ENCODE measurements around the gene CFAP74.

CFAP74 gene

DNA sequence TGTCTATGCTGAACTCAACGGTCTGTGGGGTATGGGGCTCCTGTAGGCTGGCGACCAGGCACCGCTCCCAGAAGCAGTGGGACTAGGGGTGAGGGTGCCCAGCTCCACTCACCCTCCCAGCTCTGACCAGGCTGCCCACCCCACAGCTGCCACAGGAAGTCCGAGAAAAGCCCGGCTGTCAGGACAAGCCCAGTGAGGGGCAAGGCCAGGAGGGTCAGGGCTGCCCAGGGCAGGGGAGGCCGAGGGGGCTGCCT lies 81.0 kb downstream of the CFAP74 start:
- no peak for TF ChIP-seq CTCF (IDR thresholded peaks at IDR 0.05; ENCODE audit: low read depth, low read length)
- in situ Hi-C loops (cut with HindIII; ENCODE audit: low sequenced_read_pairs): no loop called here
- H3K4me3 ChIP-seq (ENCODE audit: low read depth, low read length): no peak overlapping the region
- no peak for DNase-seq (ENCODE audit: low read depth, low spot score)

DNA sequence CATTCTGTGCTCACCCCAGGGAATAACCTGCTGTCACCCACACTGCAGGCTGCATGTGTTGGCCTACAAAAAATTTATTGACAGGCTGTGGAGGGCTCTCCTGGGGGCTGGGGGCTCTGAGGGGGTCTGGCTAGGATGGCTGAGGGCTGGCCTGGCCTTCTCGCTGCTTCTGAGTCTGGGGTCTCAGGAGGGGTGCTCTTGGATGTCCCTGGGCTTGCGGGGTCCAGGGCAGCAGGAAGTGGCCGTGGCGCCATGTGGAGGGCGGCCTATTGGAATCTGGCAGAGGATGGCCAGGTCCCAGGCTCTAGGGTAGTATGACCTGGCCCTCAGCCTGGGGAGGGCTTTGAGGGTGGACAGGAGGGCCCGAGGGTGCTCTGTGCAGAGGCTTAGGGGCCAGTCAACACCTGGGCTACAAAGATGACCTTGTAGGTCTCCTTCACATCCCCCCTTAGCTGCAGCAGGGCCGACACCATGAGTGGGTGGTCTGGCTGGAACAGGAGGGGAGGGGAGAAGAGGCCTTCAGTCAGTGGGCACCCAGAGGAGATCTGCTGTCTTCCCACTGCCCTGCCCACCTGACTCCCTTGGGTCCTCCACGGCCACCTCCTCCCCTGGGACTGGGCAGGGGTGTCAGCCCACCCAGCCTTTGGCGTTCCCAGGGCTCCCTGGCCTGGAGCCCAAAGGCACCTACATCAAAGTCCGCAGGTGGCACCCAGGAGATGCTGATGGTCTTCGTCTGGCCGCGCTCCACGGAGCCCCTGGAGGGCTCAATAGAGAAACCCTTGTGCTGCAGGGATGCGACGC lies 81.5 kb downstream of the CFAP74 start:
- TF ChIP-seq CTCF (IDR thresholded peaks at IDR 0.05; ENCODE audit: low read depth, low read length): no peak
- no peak for DNase-seq (ENCODE audit: low read depth, low spot score)
- in situ Hi-C loops (cut with HindIII; ENCODE audit: low sequenced_read_pairs): no loop called here
- no peak overlapping the region for H3K4me3 ChIP-seq (ENCODE audit: low read depth, low read length)

- DNase-seq (ENCODE audit: low read depth, low spot score): no peak
- no peak for TF ChIP-seq CTCF (IDR thresholded peaks at IDR 0.05; ENCODE audit: low read depth, low read length)
- in situ Hi-C loops (cut with HindIII; ENCODE audit: low sequenced_read_pairs): no loop called here
- no peak overlapping the region for H3K4me3 ChIP-seq (ENCODE audit: low read depth, low read length)
These were observed 82.1 kb downstream of the CFAP74 start for GRCh38 chr1:1921459-1921862.

DNA sequence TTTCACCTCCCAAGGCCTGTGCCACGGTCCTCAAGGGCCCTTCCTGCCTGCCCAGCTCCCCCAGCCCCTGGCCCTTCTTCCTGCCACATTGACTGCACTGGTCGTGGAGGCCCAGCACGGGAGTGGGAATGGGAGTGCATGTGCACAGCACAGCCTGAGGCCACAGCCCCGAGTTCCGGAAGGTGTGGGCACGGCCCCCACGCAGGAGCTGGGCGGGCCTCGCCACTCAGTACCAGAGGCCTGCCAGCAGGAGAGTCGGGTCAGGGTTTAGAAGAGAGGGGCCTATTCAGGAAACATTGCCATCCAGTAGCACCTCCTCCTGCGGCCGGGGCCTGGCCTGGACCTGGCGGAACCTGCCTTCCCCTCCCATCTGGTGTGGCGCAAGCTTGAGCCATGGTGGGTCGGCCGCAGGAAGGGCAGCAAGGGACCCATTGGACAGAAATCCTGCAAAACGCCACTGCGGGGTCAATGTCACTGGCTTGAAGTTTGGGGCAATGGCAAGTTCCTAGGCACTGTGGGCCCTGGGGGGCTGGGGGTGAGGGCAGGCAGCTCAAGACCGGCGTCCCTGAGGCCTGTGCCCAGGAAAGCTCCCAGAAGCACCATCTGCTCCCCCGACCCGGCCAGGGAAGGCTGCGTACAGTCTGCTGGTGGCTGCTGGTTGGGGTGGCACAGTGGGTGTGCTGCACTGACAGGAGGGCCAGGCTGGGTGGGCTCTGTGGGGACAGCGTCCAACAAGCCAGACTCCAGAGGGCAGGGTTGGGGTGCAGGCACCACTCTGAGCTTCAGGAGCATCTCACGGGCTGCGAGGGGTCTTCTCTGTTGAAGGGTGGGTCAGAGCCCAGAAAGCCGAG lies 82.8 kb downstream of the CFAP74 start:
- DNase-seq (ENCODE audit: low read depth, low spot score): no peak
- no peak overlapping the region for H3K4me3 ChIP-seq (ENCODE audit: low read depth, low read length)
- in situ Hi-C loops (cut with HindIII; ENCODE audit: low sequenced_read_pairs): no loop called here
- TF ChIP-seq CTCF (IDR thresholded peaks at IDR 0.05; ENCODE audit: low read depth, low read length): no peak

DNA sequence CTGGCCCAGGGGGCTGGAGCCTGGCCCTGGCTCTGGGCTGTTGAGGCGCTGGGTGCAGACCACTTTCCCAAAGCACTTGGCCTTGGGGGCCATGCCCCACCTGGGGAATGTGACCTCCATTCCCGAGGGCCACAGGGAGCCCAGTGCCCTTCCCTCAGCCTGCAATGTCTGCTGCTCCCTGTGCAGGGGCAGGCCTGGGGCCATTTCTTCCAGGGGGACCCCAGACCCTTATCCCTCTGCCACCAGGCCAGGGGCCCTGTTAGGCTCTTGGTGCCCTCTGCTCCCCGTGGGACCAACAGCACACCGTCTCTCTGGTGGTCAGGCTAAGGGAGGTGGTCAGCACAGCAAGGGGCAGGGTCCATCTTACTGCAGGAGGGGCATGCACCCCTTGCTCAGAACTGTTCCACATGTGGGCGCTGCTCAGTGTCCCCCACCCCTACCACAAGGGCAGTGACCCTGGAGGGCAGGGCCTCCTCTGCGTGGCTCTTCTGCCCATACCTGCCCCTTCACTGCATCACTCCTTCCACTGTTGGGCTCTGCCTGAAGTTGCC lies 83.5 kb downstream of the CFAP74 start:
- TF ChIP-seq CTCF (IDR thresholded peaks at IDR 0.05; ENCODE audit: low read depth, low read length): no peak
- no peak overlapping the region for H3K4me3 ChIP-seq (ENCODE audit: low read depth, low read length)
- DNase-seq (ENCODE audit: low read depth, low spot score): no peak
- in situ Hi-C loops (cut with HindIII; ENCODE audit: low sequenced_read_pairs): no loop called here

- in situ Hi-C loops (cut with HindIII; ENCODE audit: low sequenced_read_pairs): no loop called here
- DNase-seq (ENCODE audit: low read depth, low spot score): peak; percentile 98
- no peak for TF ChIP-seq CTCF (IDR thresholded peaks at IDR 0.05; ENCODE audit: low read depth, low read length)
- H3K4me3 ChIP-seq (ENCODE audit: low read depth, low read length): peak overlapping the region; percentile 19
These were observed 84.1 kb downstream of the CFAP74 start for GRCh38 chr1:1919304-1920056.

Data from astrocyte of the spinal cord (primary cell).